ENCODE results near the gene DAB2IP. TPM values are rescaled to one million over a fixed set of nuclear protein-coding genes. Genes with fewer than 3 reads are reported as not detected.

Gene DAB2IP
- total and polyA plus RNA-seq, 2 donors = 8.2 to 8.4 TPM

DNA sequence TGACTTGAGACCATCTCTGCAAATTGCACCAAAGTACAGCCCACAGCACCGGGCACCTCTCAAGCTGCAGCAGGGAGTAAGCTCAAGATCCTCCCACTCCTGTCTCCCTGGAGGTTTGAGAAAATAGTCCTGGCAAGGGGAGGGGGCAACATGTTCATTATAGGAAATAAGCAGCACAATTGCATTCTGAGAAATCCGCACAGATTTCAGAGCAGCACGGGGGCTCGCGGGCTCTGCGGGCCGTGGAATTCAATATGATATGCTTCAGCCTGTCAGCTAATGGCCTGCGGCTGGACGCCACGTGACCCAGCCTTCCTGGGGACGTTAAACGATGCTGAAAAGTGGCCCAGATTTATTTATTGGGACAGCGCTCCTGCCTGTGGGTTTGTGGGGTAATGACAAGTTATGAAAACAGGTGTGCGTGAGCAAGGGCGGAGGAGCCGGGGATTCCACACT lies 156.4 kb downstream of the DAB2IP start:
- Histone ChIP-seq H3K4me1 (ENCODE audit: control insufficient read depth in 2 of 2, insufficient read depth in 2 of 2, low read length in 2 of 2) (no peaks in the 10 kb centered on the region), H3K9me3 (ENCODE audit: control insufficient read depth in 2 of 2, insufficient read depth in 1 of 2, low read length in 1 of 2) (no peaks in the 10 kb centered on the region), H3K27me3 (ENCODE audit: control insufficient read depth in 2 of 2, insufficient read depth in 1 of 2, low read length in 1 of 2) (no peaks in the 10 kb centered on the region), H3K27ac (ENCODE audit: low read depth in 1 of 2, low read length in 1 of 2) (no peak overlapping the region), H3K36me3 (ENCODE audit: control insufficient read depth in 2 of 2, insufficient read depth in 2 of 2, low read length in 1 of 2) (no peaks in the 10 kb centered on the region), H3K4me3 (ENCODE audit: low read length in 2 of 2) (no peak overlapping the region)
- DNase-seq (ENCODE audit: low read depth in 6 of 9, low spot score in 9 of 9) = no peak
- WGBS = 94% methylated on average over 16 of the region's 16 CpGs

GRCh38 chr9:121808781-121809180 lies 157.3 kb downstream of the DAB2IP start:
- no peak for DNase-seq (ENCODE audit: low read depth in 6 of 9, low spot score in 9 of 9)
- H3K27me3 ChIP-seq (ENCODE audit: control insufficient read depth in 2 of 2, insufficient read depth in 1 of 2, low read length in 1 of 2) = no peaks in the 10 kb centered on the region
- 95% methylated on average over 4 of the region's 4 CpGs for WGBS
- no peak overlapping the region for H3K4me3 ChIP-seq (ENCODE audit: low read length in 2 of 2)
- H3K4me1 ChIP-seq (ENCODE audit: control insufficient read depth in 2 of 2, insufficient read depth in 2 of 2, low read length in 2 of 2) = no peaks in the 10 kb centered on the region
- no peaks in the 10 kb centered on the region for H3K36me3 ChIP-seq (ENCODE audit: control insufficient read depth in 2 of 2, insufficient read depth in 2 of 2, low read length in 1 of 2)
- no peaks in the 10 kb centered on the region for H3K9me3 ChIP-seq (ENCODE audit: control insufficient read depth in 2 of 2, insufficient read depth in 1 of 2, low read length in 1 of 2)
- no peak overlapping the region for H3K27ac ChIP-seq (ENCODE audit: low read depth in 1 of 2, low read length in 1 of 2)

DNA sequence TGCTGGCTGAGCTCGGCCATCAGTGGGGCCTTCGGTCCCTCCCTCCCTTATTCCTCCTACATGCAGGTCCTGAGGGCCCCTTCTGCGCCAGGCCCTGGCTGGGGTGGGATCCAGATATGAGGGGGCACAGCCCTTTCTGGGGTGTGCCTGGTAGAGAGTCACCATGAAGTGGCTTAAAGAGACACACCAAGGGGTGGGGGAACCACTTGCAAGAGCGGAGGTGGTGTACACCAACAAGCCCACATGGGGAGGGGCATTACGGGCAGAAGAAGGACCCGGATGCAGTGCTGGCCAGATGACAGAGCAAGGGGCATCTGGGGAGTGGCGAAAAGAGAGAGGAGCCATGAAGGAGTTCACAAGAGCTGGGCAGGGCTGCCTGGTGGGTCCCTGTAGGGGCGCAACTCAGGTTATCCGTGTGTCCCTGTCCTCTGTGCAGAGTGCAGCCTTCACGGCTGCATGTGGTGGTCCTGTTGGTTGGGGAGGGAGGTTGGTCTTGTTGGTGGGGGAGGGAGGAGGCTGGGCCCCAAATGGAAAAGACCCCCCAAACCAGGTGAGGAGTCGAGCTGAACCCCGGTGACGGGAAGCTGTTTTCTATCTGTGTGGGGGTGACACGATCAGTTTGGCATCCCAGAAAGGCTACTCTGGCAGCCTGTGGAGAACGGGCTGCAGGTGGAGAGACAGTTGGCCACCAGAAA lies 158.1 kb downstream of the DAB2IP start:
- Histone ChIP-seq H3K36me3 (ENCODE audit: control insufficient read depth in 2 of 2, insufficient read depth in 2 of 2, low read length in 1 of 2) (no peaks in the 10 kb centered on the region), H3K4me1 (ENCODE audit: control insufficient read depth in 2 of 2, insufficient read depth in 2 of 2, low read length in 2 of 2) (no peaks in the 10 kb centered on the region), H3K27me3 (ENCODE audit: control insufficient read depth in 2 of 2, insufficient read depth in 1 of 2, low read length in 1 of 2) (no peaks in the 10 kb centered on the region), H3K4me3 (ENCODE audit: low read length in 2 of 2) (no peak overlapping the region), H3K27ac (ENCODE audit: low read depth in 1 of 2, low read length in 1 of 2) (no peak overlapping the region), H3K9me3 (ENCODE audit: control insufficient read depth in 2 of 2, insufficient read depth in 1 of 2, low read length in 1 of 2) (no peaks in the 10 kb centered on the region)
- WGBS = 90% methylated on average over 15 of the region's 15 CpGs
- no peak for DNase-seq (ENCODE audit: low read depth in 6 of 9, low spot score in 9 of 9)

- H3K27ac ChIP-seq (ENCODE audit: low read depth in 1 of 2, low read length in 1 of 2) = no peak overlapping the region
- DNase-seq (ENCODE audit: low read depth in 6 of 9, low spot score in 9 of 9) = no peak
- H3K9me3 ChIP-seq (ENCODE audit: control insufficient read depth in 2 of 2, insufficient read depth in 1 of 2, low read length in 1 of 2) = no peaks in the 10 kb centered on the region
- no peaks in the 10 kb centered on the region for H3K36me3 ChIP-seq (ENCODE audit: control insufficient read depth in 2 of 2, insufficient read depth in 2 of 2, low read length in 1 of 2)
- no peaks in the 10 kb centered on the region for H3K4me1 ChIP-seq (ENCODE audit: control insufficient read depth in 2 of 2, insufficient read depth in 2 of 2, low read length in 2 of 2)
- WGBS = 94% methylated on average over 3 of the region's 3 CpGs
- no peaks in the 10 kb centered on the region for H3K27me3 ChIP-seq (ENCODE audit: control insufficient read depth in 2 of 2, insufficient read depth in 1 of 2, low read length in 1 of 2)
- no peak overlapping the region for H3K4me3 ChIP-seq (ENCODE audit: low read length in 2 of 2)
These were observed 159.1 kb downstream of the DAB2IP start for GRCh38 chr9:121810489-121810888.

- Histone ChIP-seq H3K9me3 (ENCODE audit: control insufficient read depth in 2 of 2, insufficient read depth in 1 of 2, low read length in 1 of 2) (no peaks in the 10 kb centered on the region), H3K36me3 (ENCODE audit: control insufficient read depth in 2 of 2, insufficient read depth in 2 of 2, low read length in 1 of 2) (no peaks in the 10 kb centered on the region), H3K27ac (ENCODE audit: low read depth in 1 of 2, low read length in 1 of 2) (no peak overlapping the region), H3K4me3 (ENCODE audit: low read length in 2 of 2) (no peak overlapping the region), H3K27me3 (ENCODE audit: control insufficient read depth in 2 of 2, insufficient read depth in 1 of 2, low read length in 1 of 2) (no peaks in the 10 kb centered on the region), H3K4me1 (ENCODE audit: control insufficient read depth in 2 of 2, insufficient read depth in 2 of 2, low read length in 2 of 2) (no peaks in the 10 kb centered on the region)
- DNase-seq (ENCODE audit: low read depth in 6 of 9, low spot score in 9 of 9) = no peak
- 83% methylated on average over 9 of the region's 9 CpGs for WGBS
These were observed 159.7 kb downstream of the DAB2IP start for GRCh38 chr9:121811140-121811539.

- no peak for DNase-seq (ENCODE audit: low read depth in 6 of 9, low spot score in 9 of 9)
- H3K36me3 ChIP-seq (ENCODE audit: control insufficient read depth in 2 of 2, insufficient read depth in 2 of 2, low read length in 1 of 2) = no peaks in the 10 kb centered on the region
- 96% methylated on average over 10 of the region's 10 CpGs for WGBS
- no peak overlapping the region for H3K4me3 ChIP-seq (ENCODE audit: low read length in 2 of 2)
- no peaks in the 10 kb centered on the region for H3K4me1 ChIP-seq (ENCODE audit: control insufficient read depth in 2 of 2, insufficient read depth in 2 of 2, low read length in 2 of 2)
- no peak overlapping the region for H3K27ac ChIP-seq (ENCODE audit: low read depth in 1 of 2, low read length in 1 of 2)
- H3K27me3 ChIP-seq (ENCODE audit: control insufficient read depth in 2 of 2, insufficient read depth in 1 of 2, low read length in 1 of 2) = no peaks in the 10 kb centered on the region
- H3K9me3 ChIP-seq (ENCODE audit: control insufficient read depth in 2 of 2, insufficient read depth in 1 of 2, low read length in 1 of 2) = no peaks in the 10 kb centered on the region
These were observed 160.3 kb downstream of the DAB2IP start for GRCh38 chr9:121811751-121812150.

GRCh38 chr9:121812159-121812735 lies 160.8 kb downstream of the DAB2IP start:
- H3K27me3 ChIP-seq (ENCODE audit: control insufficient read depth in 2 of 2, insufficient read depth in 1 of 2, low read length in 1 of 2) = no peaks in the 10 kb centered on the region
- no peak overlapping the region for H3K27ac ChIP-seq (ENCODE audit: low read depth in 1 of 2, low read length in 1 of 2)
- 97% methylated on average over 12 of the region's 12 CpGs for WGBS
- H3K36me3 ChIP-seq (ENCODE audit: control insufficient read depth in 2 of 2, insufficient read depth in 2 of 2, low read length in 1 of 2) = no peaks in the 10 kb centered on the region
- H3K4me1 ChIP-seq (ENCODE audit: control insufficient read depth in 2 of 2, insufficient read depth in 2 of 2, low read length in 2 of 2) = no peaks in the 10 kb centered on the region
- H3K4me3 ChIP-seq (ENCODE audit: low read length in 2 of 2) = no peak overlapping the region
- DNase-seq (ENCODE audit: low read depth in 6 of 9, low spot score in 9 of 9) = no peak
- no peaks in the 10 kb centered on the region for H3K9me3 ChIP-seq (ENCODE audit: control insufficient read depth in 2 of 2, insufficient read depth in 1 of 2, low read length in 1 of 2)

GRCh38 chr9:121813519-121814210 lies 162.2 kb downstream of the DAB2IP start:
- no peaks in the 10 kb centered on the region for H3K9me3 ChIP-seq (ENCODE audit: control insufficient read depth in 2 of 2, insufficient read depth in 1 of 2, low read length in 1 of 2)
- no peak overlapping the region for H3K4me3 ChIP-seq (ENCODE audit: low read length in 2 of 2)
- no peak for DNase-seq (ENCODE audit: low read depth in 6 of 9, low spot score in 9 of 9)
- WGBS = 96% methylated on average over 13 of the region's 13 CpGs
- H3K4me1 ChIP-seq (ENCODE audit: control insufficient read depth in 2 of 2, insufficient read depth in 2 of 2, low read length in 2 of 2) = no peaks in the 10 kb centered on the region
- no peaks in the 10 kb centered on the region for H3K36me3 ChIP-seq (ENCODE audit: control insufficient read depth in 2 of 2, insufficient read depth in 2 of 2, low read length in 1 of 2)
- H3K27me3 ChIP-seq (ENCODE audit: control insufficient read depth in 2 of 2, insufficient read depth in 1 of 2, low read length in 1 of 2) = no peaks in the 10 kb centered on the region
- H3K27ac ChIP-seq (ENCODE audit: low read depth in 1 of 2, low read length in 1 of 2) = no peak overlapping the region

GRCh38 chr9:121814594-121814993 lies 163.2 kb downstream of the DAB2IP start:
- Histone ChIP-seq H3K27ac (ENCODE audit: low read depth in 1 of 2, low read length in 1 of 2) (no peak overlapping the region), H3K27me3 (ENCODE audit: control insufficient read depth in 2 of 2, insufficient read depth in 1 of 2, low read length in 1 of 2) (no peaks in the 10 kb centered on the region), H3K36me3 (ENCODE audit: control insufficient read depth in 2 of 2, insufficient read depth in 2 of 2, low read length in 1 of 2) (no peaks in the 10 kb centered on the region), H3K4me1 (ENCODE audit: control insufficient read depth in 2 of 2, insufficient read depth in 2 of 2, low read length in 2 of 2) (peaks cover 0 to 6% of the 10 kb centered on the region in 2 donors), H3K9me3 (ENCODE audit: control insufficient read depth in 2 of 2, insufficient read depth in 1 of 2, low read length in 1 of 2) (no peaks in the 10 kb centered on the region), H3K4me3 (ENCODE audit: low read length in 2 of 2) (no peak overlapping the region)
- WGBS = 97% methylated on average over 11 of the region's 11 CpGs
- DNase-seq (ENCODE audit: low read depth in 6 of 9, low spot score in 9 of 9) = no peak

All from thymus (tissue), 11 donors.